ENCODE measurements around the gene EVA1A. TPM values are rescaled to one million over a fixed set of nuclear protein-coding genes. Genes with fewer than 3 reads are reported as not detected.

The EVA1A gene
- total and polyA plus RNA-seq, 2 experiments from 2014 or later = 0.51 to 0.57 TPM

GRCh38 chr2:75522543-75523312 lies 38.0 kb downstream of the EVA1A start:
- H3K4me3 ChIP-seq = no peak overlapping the region
- no peaks in the 10 kb centered on the region for H3K27me3 ChIP-seq
- no peak overlapping the region for H3K27ac ChIP-seq
- H3K9me3 ChIP-seq (ENCODE audit: low read depth) = no peaks in the 10 kb centered on the region
- no peaks in the 10 kb centered on the region for H3K36me3 ChIP-seq
- no peaks in the 10 kb centered on the region for H3K4me1 ChIP-seq (ENCODE audit: low read depth)
- no peak for TF ChIP-seq CTCF (IDR thresholded peaks at IDR 0.05; ENCODE audit: low read depth, low read length)
- no peak for DNase-seq (ENCODE audit: low read depth in 1 of 2, low spot score in 1 of 2)

- H3K36me3 ChIP-seq = no peaks in the 10 kb centered on the region
- no peak overlapping the region for H3K4me3 ChIP-seq
- no peaks in the 10 kb centered on the region for H3K4me1 ChIP-seq (ENCODE audit: low read depth)
- no peak for TF ChIP-seq CTCF (IDR thresholded peaks at IDR 0.05; ENCODE audit: low read depth, low read length)
- H3K27ac ChIP-seq = no peak overlapping the region
- H3K27me3 ChIP-seq = no peaks in the 10 kb centered on the region
- no peaks in the 10 kb centered on the region for H3K9me3 ChIP-seq (ENCODE audit: low read depth)
- DNase-seq (ENCODE audit: low read depth in 1 of 2, low spot score in 1 of 2) = no peak
Observed at GRCh38 chr2:75521225-75521872, 39.4 kb downstream of the EVA1A start.

GRCh38 chr2:75519843-75520242 lies 40.9 kb downstream of the EVA1A start:
- Histone ChIP-seq H3K4me3 (no peak overlapping the region), H3K27me3 (no peaks in the 10 kb centered on the region), H3K4me1 (ENCODE audit: low read depth) (no peaks in the 10 kb centered on the region), H3K9me3 (ENCODE audit: low read depth) (no peaks in the 10 kb centered on the region), H3K36me3 (no peaks in the 10 kb centered on the region), H3K27ac (no peak overlapping the region)
- TF ChIP-seq CTCF (IDR thresholded peaks at IDR 0.05; ENCODE audit: low read depth, low read length) = no peak
- no peak for DNase-seq (ENCODE audit: low read depth in 1 of 2, low spot score in 1 of 2)

- no peaks in the 10 kb centered on the region for H3K36me3 ChIP-seq
Observed at GRCh38 chr2:75518638-75519465, 41.9 kb downstream of the EVA1A start.

More at GRCh38 chr2:75518638-75519465, 41.9 kb downstream of the EVA1A start:
- H3K9me3 ChIP-seq (ENCODE audit: low read depth) = no peaks in the 10 kb centered on the region
- H3K27ac ChIP-seq = no peak overlapping the region
- TF ChIP-seq CTCF (IDR thresholded peaks at IDR 0.05; ENCODE audit: low read depth, low read length) = no peak
- no peaks in the 10 kb centered on the region for H3K4me1 ChIP-seq (ENCODE audit: low read depth)
- no peak overlapping the region for H3K4me3 ChIP-seq
- H3K27me3 ChIP-seq = no peaks in the 10 kb centered on the region
- DNase-seq (ENCODE audit: low read depth in 1 of 2, low spot score in 1 of 2) = no peak

Measured in cardiac muscle cell (in vitro differentiated cells and primary cell).